ENCODE results near the gene RFTN1. TPM values are rescaled to one million over a fixed set of nuclear protein-coding genes. Genes with fewer than 3 reads are reported as not detected.
A peak's percentile ranks its signal among the peaks of the same experiment; 100 is the strongest.

The RFTN1 gene
- total RNA-seq, 1 experiment from 2014 or later = 2.2 TPM

GRCh38 chr3:16552757-16553156, 39.3 kb upstream of the RFTN1 start:
- Histone ChIP-seq H3K4me1 (ENCODE audit: insufficient read depth, low read length) (peaks cover 2% of the 10 kb centered on the region; the same call in 1 of the 2 replicates), H2BK15ac (ENCODE audit: low read depth, low read length) (no peak overlapping the region)

More at GRCh38 chr3:16552757-16553156, 39.3 kb upstream of the RFTN1 start:
- no CpG with 5 or more reads among the region's 3 CpGs for WGBS (ENCODE audit: extremely low coverage, insufficient read length, low lambda C conversion rate)
- Histone ChIP-seq H3K9me3 (ENCODE audit: control insufficient read depth, low read depth, low read length) (no peaks in the 10 kb centered on the region), H2AFZ (ENCODE audit: low read length) (no peak overlapping the region), H3K4me2 (ENCODE audit: insufficient read depth, insufficient read length, low read length) (no peak overlapping the region), H4K20me1 (ENCODE audit: control insufficient read depth, insufficient read depth, insufficient read length) (no peaks in the 10 kb centered on the region), H2BK120ac (ENCODE audit: low read depth, low read length, poor library complexity, severe bottlenecking) (no peak overlapping the region), H3K23ac (ENCODE audit: insufficient read length, low read depth, low read length) (no peak overlapping the region), H4K5ac (ENCODE audit: insufficient read length, low read depth, low read length) (no peak overlapping the region), H3K9ac (ENCODE audit: extremely low read depth, insufficient read length, low read length) (no peak overlapping the region), H2BK5ac (ENCODE audit: insufficient read length, low read length) (no peak overlapping the region), H3K79me2 (ENCODE audit: insufficient read depth, low read length) (no peaks in the 10 kb centered on the region), H4K91ac (ENCODE audit: insufficient read length, low read depth, low read length) (no peak overlapping the region), H3K4ac (ENCODE audit: low read depth, low read length) (no peak overlapping the region), H3K14ac (ENCODE audit: insufficient read depth, low read length) (no peak overlapping the region), H2BK20ac (ENCODE audit: low read depth, low read length, poor library complexity, severe bottlenecking) (no peak overlapping the region), H3K27ac (ENCODE audit: insufficient read length, low read depth, low read length) (no peak overlapping the region), H3K18ac (ENCODE audit: insufficient read length, low read depth, low read length) (no peak overlapping the region), H4K8ac (replicated peaks; ENCODE audit: insufficient read length, low read depth, low read length) (no peak overlapping the region), H2AK5ac (ENCODE audit: insufficient read length, low read length) (no peak overlapping the region), H3K27me3 (ENCODE audit: insufficient read depth, low read length) (no peaks in the 10 kb centered on the region), H2BK12ac (ENCODE audit: insufficient read length, low read depth, low read length) (no peak overlapping the region), H3K79me1 (ENCODE audit: insufficient read depth, low read depth, low read length, poor library complexity, severe bottlenecking) (no peaks in the 10 kb centered on the region), H3T11ph (ENCODE audit: low read length) (no peak overlapping the region), H3K56ac (ENCODE audit: insufficient read length, low read depth, low read length) (no peak overlapping the region), H3K23me2 (ENCODE audit: insufficient read length, low read depth, low read length, poor library complexity, severe bottlenecking) (no peaks in the 10 kb centered on the region)
- Mint-ChIP-seq H3K36me3 (ENCODE audit: insufficient read depth in 1 of 3, low read depth in 3 of 3) (peaks cover 0 to 5% (median 2%) of the 10 kb centered on the region in 3 experiments; a peak in 3 of 7 replicates), H3K27ac (peak overlapping the region in 1 of 3 experiments; percentile 49; a peak in 1 of 7 replicates), H3K9me3 (no peaks in the 10 kb centered on the region; a peak in 1 of 5 replicates), H3K27me3 (ENCODE audit: low read depth) (no peaks in the 10 kb centered on the region; the same call in 1 of the 2 replicates), H3K4me1 (peaks cover 11 to 12% of the 10 kb centered on the region in 2 experiments), H3K4me3 (no peak overlapping the region)
- DNase-seq = no peak
- no peak for TF ChIP-seq CTCF (conservative IDR thresholded peaks at IDR 0.05)
